HG03342 (cell line): ENCODE data around the gene TBL3.

Experiments used
- ATAC-seq: cut with Tn5 transposase; IDR thresholded peaks from one replicate; pipeline ENCODE4 v1.9.1; 2021; ENCODE audit warnings: mild to moderate bottlenecking, moderate library complexity; ENCODE audit not compliant: unreplicated experiment

TBL3 gene

DNA sequence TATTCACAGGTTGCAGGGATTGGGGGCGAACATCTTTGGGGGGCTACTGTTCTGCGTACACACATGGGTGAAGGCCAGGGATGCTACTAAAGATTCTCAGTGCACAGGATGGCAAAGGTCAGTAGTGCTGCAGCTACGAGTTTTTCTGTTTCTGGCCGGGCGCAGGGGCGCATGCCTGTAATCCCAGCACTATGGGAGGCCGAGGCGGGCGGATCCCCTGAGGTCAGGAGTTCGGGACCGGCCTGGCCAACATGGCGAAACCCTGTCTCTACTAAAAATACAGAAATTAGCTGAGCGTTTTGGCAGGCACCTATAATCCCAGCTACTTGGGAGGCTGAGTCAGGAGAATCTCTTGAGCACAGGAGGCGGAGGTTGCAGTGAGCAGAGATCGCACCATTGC lies 41.7 kb downstream of the TBL3 start:
- no peak for ATAC-seq

DNA sequence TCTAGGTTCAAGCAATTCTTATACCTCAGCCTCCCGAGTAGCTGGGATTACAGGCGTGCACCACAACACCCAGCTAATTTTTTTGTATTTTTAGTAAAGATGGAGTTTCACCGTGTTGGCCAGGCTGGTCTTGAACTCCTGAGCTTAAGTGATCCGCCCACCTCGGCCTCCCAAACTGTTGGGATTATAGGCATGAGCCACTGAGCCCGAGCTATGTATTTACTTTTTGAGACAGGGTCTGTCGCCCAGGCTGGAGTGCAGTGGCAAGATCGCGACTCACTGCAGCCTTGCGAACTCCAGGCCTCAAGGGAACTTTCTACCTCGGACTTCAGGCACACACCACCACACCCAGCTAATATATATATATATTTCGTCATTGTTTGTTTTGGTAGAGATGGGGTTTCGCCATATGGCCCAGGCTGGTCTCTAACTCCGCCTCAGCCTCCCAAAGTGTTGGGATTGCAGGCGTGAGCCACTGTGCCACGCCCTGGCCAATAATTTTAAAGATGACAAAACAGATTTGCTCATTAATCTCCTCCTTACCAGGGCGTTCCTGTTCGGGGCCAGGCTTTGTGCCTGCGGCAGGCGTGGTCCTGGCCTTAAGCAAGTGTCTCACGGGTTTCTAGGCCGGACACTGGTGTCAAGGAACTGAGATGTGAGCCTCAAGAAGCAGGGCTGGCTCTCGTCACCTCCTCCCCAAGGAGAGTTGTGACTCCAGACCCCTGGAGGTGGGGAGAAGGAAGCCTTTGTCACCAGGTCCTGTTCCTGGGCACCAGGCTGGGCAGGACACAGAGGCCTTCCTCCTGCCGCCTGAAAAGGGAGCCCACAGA lies 43.5 kb downstream of the TBL3 start:
- no peak for ATAC-seq

DNA sequence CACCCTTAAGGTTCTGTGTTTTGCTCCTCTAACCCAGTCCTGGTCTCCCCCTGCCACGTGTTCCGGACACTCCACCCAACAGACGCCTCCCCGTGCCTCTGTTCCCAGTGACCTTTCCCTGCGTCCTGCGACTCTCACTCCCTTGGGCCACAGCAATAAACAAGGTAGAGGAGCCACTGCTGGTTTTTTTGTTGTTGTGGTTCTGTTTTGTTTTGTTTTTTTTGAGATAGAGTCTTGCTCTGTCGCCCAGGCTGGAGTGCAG lies 44.0 kb downstream of the TBL3 start:
- no peak for ATAC-seq

DNA sequence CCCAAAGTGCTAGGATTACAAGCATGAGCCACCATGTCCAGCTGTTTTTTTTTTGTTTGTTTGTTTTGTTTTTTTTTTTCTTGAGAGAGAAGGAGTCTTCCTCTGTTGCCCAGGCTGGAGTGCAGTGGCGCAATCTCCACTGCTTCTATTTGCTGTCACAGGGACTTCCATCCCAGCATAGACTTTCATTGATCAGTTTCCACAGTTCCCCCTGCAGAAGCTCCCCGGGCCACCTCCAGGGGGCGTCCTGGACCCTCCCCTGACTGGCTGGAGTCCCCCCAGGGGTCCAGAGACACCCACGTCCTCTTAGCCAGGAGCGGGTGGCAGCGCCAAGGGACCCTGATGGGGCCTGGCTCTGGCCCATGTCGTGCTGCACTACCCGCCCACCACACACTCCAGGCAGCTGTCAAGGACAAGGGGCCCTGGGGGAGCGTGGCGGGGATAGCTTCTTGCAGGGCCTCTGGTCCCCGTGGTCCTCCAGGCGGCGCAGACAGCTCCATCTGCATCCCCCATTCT lies 44.6 kb downstream of the TBL3 start:
- no peak for ATAC-seq

DNA sequence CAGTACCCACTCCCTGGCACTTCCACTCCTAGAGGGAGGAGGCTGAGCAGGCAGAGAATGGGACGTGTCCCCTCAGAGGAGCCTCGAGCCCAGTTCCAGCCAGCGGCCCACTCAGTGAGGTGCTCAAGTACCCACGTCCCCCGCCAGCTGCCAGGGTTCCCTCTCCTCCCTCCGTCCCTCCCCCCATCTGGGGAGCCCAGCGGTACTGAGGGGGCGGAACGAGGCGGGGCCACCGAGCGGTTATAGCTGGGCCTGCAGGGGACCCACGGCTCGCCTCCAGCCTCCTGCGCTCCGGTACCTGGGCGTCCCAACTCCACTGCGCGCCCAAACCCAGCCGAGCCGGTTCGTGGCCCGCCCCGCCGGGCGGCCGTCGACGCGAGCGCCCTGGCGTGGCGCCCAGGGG lies 47.7 kb downstream of the TBL3 start, which contains the start of gene NPW:
Gene NPW (plus strand): TSS at position 268 of the 403 bp plus-strand sequence.
- no peak for ATAC-seq

DNA sequence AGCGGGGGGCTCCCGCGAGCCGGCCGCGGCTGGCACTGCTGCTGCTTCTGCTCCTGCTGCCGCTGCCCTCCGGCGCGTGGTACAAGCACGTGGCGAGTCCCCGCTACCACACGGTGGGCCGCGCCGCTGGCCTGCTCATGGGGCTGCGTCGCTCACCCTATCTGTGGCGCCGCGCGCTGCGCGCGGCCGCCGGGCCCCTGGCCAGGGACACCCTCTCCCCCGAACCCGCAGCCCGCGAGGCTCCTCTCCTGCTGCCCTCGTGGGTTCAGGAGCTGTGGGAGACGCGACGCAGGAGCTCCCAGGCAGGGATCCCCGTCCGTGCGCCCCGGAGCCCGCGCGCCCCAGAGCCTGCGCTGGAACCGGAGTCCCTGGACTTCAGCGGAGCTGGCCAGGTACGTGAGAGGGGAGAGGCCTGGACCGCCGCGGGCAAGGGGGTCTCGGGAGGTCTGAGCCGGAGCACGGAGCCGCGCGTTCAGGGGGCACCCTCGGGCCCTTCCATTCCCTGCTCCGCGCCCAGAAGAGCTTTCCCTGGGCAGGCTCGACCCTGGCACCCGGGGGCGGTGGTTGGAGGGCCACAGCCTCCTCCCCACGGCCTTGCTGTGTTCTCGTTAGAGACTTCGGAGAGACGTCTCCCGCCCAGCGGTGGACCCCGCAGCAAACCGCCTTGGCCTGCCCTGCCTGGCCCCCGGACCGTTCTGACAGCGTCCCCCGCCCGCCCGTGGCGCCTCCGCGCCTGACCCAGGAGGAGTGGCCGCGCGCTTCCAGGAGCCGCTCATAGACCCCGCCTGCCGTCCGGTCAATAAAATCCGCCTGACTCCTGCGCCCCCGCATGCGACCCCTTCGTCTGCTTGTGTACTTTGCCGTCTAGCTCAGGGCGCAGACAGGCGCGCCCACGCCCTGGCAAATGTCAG lies 48.3 kb downstream of the TBL3 start:
- no peak for ATAC-seq

DNA sequence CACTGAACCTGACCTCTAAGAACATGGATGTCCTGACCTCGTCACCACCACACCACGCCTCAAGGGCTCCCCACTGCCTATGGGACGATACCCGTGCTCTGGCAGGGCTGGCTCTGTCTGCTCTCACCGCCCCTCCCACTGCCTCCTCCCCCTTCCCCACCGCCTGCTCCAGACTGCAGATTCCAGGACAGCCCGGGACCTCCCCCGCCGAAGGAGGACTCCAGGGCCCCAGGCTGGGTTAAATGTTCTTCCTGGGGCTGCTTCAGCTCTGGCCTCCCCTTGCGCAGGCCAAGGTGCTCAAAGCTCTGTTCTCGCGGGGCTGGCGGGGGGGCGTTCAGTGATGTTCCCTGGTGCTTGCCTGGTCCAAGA lies 50.9 kb downstream of the TBL3 start:
- ATAC-seq: peak; percentile 17

DNA sequence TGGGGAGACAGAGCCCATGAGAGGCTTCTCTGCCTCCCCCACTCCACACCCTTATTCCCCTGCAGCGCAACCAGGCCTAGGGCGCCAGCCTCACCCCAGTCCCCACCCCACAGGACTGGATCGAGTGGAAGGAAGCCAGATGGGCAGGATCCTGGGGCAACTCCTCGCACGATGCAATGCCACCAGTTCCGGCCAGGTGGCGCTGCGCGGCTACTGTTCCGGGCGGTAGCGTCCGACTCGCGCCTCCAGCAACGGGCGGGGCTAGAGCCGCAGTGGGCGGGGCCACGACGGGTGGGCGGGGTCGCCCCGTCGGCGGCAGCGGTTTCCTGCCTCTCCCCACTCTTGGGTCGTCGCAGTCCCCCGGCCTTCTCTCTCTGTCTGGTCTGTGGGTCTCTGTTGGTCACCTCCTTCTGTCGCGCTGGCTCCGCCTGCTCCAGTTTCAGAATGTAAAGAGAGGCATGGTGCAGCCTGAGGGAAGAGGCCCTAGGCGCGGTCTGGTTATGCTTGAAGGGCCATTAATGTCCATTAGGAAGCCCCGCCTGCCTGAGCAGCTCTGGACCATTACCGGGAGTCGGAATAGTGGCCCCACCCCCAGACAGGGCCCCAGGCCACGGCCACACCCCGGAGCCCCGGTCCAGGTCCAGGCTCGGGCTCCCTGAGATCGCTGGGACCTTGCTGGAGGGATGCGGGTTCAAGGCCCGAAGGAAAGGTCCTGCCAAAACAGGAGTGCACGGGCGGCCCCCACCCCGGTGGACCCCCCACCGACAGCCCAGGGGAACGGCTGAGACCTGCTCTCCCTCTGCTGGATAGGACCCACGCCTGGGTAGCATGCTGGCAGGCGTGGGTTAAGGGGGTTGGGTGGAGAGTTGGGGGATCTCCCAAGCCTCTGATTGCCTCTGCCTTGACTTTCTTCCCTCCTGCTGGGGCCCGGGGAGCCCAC lies 51.5 kb downstream of the TBL3 start:
- peak; percentile 72 for ATAC-seq

DNA sequence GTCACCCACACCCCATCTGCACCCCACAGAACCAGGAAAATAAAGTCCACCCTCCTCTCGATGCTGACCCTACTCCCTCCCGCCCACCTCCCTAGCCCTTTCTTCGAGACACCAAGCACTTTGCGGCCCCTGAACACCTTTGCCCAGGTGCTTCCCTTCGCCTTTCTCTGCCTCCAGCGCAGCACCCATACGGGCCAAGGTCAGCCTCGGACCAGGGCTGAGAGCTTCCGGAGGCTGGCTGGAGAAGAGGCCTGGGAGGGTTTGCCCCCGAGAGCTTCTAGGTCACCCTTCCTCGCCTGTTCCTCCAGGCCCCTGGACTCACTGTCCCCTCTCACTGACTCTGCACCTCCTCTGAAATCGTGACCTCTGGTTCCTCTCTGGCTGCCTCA lies 52.2 kb downstream of the TBL3 start:
- no peak for ATAC-seq

DNA sequence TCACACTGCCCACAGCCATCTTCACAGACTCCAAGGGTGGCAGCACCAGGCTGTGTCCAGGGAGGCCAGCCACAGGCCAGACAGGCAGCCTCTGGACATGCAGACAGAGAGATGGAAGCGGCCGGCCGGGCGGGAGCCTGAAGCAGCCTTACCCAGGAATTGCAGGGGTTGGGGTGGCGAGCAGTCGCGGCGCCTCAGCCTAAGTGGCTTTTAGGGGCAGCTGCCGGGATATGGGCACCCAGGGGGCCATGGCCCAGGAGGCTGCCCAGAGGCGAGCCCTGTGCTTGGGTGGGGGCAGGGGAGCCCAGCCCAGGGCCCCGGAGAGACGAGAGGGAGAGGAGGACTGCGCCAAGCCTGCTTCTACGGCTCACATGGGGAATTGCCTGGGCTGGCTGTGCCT lies 53.4 kb downstream of the TBL3 start:
- ATAC-seq: no peak

DNA sequence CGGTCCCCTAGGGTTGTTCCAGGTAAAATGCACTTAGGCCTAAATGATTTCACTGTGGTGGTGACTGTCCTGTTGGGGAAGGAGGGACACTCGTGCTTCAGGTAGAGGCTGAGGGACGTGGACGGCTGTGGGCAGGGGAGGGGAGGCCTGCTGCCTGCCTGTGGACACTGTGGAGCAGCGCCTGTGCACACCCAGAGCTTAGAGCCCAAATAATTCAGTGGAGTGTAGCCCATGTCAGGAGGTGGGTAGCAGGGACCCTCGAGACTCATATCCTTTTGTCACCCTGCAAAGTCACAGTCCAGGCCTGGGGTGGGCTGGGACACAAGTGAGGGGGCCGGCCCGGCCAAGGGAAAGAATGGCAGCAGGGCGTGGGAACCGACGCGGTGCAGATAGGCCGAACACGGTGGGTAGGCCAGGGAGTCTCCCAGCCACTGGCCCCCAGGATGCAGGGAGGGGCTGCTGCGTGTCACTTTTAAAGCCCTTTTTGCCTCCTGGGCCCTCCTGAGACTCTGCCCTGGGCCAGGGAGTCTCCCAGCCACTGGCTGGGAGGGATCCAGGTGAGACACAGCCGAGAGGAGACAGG lies 54.1 kb downstream of the TBL3 start:
- no peak for ATAC-seq

DNA sequence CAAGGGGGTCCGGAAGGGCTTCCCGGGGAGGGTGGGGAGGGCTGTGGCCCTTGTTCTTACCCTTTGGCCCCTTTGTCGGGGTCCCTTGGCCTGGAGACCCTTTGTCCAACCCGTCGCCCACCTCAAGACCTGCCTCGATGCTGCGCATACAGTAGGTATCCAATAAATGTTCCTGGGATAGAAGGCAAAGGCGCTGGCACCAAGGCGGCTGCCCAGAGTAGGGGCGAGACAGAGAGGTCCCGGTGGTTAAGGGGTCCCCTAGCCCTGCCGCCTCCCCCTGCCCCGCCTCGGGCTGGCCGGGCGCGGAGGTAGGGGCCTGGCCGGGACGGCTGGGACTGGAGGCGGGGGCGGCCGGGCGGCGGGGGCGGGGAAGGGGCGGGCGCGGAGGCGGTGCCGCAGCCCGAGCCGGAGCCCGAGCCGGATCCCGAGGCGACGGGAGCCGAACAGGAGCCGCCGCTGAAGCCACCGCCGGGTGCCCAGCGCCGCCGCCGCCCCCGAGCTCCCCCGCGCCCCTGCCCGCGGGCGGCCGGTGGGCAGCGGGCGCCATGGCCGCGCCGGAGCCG lies 54.7 kb downstream of the TBL3 start, which contains the start of gene NHERF2:
Gene NHERF2 (plus strand): TSS at position 442 of the 563 bp plus-strand sequence. CDS start 104 bp downstream, at position 546.
- ATAC-seq: no peak

DNA sequence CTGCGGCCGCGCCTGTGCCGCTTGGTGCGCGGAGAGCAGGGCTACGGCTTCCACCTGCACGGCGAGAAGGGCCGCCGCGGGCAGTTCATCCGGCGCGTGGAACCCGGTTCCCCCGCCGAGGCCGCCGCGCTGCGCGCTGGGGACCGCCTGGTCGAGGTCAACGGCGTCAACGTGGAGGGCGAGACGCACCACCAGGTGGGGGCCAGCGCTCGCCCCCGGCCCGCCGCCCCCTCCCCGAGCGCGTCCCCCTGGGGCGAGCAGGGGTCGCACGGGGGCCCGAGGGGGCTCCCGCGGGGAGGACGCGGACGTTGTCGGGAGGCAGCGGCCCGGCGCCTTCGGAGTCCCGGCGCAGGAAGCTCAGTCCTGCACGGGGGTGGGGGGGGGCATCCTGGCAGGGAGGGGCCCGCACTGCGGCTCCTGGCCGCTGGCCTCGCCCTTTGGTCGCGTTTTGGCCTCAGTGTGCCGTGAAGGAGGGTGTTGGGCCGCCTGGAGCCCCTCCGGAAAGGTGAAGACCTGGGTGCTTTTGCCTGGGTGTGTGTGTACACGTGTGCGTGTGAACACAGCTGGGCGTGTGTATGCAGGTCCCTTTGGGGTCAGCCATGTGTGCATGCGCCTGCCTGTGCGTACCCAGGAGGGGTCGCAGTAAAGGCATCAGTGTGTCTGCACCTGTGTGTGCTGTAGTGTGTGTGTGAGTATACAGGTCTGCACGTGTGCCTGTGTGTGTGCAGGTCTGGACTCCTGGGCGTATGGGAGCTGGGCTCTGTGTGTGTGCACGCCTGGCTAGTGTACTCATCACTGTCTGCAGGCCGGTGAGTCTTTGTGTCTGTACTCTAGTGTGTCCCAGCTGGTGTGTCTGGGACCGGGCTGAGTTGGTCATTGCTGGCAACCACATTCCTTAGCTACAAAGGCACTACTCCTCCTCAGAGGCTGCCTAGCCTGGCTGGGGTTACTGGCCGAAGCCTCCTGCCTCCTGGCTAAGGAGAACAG lies 55.5 kb downstream of the TBL3 start:
- no peak for ATAC-seq

DNA sequence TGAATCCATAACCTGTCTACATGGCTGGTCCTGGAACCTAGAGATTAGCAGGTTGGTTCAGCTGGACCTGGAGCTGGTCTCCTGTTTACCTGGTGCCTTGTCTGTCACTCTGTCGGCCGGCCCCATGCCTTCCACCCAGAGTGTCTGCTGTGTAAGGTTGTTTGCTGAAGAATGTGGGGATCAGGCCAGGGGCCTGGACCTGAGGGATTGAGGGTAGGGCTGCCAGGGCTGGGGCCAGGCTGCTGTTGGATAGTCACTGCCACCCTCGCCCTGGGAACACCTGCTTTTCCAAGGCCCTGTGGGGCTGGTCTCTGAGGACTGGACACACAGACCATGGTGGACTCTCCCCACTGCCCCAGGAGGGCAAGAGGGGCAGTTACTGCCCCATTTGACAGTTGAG lies 56.3 kb downstream of the TBL3 start:
- ATAC-seq: no peak

DNA sequence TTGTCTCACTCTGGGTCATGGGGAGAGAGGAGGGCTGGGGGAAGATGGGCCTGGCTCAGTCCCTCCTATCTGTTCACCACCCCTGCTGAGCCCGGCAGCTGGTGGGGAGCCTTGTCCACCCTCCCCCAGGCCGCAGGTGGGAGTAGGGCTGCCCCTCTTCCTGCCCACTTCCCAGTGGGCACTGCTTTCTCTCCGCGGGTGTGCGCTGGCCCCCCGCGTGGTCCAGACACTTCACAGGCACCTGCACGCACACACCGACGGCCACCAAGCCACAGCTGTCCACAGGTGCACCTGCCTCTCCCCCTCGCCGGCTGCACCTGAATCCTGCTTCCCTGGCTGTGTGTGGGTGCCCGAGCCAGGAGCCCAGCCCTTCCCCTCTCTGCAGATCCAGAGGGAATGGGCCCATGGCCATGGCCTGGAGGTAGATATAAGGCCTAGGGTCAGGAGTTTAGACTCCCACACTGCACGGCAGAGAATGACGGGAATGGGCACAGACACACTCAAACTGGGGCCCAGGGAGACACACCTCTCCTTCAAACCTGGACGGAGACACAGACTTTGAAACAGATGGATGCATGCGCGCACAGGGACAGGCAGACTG lies 56.9 kb downstream of the TBL3 start:
- ATAC-seq: no peak

DNA sequence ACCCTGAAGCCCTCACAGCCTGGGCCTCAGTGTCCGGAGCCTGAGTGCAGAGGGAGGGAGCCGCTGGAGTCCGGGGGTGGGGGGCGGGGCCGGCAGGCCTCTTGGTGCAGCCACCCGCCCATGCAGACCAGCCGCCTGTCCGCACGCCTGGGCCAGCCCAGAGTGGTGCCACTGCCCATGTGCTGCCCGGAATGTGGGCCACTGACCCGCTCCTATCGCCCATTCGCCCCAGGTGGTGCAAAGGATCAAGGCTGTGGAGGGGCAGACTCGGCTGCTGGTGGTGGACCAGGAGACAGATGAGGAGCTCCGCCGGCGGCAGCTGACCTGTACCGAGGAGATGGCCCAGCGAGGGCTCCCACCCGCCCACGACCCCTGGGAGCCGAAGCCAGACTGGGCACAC lies 57.5 kb downstream of the TBL3 start:
- no peak for ATAC-seq

DNA sequence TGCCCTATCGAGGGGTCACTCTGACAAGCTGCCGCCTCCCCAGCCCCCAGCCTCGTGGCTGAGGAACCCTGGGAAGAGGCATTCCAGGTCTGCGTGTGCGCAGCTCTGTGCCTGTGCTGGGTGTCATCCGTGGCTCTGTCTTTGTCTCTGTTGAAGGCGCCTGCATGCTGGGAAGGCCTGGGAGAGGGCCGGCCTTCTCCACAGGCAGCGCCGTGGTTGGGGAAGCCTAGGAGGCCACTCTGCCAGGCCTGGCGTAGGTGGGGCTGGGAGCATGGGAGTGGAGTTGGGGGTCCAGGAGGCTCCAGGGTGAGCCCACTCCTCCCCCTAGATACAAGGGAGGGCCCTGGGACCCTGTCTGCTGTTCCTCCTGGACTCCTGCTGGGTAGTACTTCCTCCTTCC lies 58.2 kb downstream of the TBL3 start:
- no peak for ATAC-seq

DNA sequence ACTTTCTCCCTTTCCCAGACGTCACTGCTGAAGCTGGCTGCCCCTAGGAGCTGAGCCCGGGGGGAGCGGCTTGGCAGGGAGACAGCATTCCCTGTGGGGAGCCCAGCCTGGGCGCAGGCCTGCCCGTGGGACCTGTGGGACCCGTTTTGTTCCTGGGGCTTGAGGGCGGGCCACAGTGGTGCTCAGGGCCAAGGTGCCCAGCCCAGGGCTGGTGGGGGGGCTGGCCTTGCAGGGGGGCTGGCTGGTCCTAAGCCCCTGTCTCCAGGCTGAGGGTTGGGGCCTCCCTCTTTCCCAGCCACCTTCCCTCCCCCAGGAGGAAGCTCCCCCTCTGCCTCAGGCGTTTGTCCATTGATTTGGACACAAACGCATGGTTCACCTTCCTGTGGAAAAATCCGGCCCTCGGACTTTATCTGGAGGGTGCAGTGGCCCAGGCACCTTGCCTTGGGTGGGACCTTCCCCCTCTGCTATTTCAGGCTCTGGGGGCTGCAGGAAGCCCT lies 59.3 kb downstream of the TBL3 start:
- no peak for ATAC-seq
